Body of pancreas (tissue), 4 donors: ENCODE measurements around the gene PTPRM. TPM values are rescaled to one million over a fixed set of nuclear protein-coding genes. Genes with fewer than 3 reads are reported as not detected.

Experiments
- ATAC-seq: fragments of 150-250 bp; one replicate; pipeline ENCODE4 v1.9.1; 2016
- DNase-seq, 4 donors: peaks; one replicate each; pipeline ENCODE4 v3.0.0-alpha.2; 2019
- H3K27ac ChIP-seq, 4 donors: fragments of 200-600 bp; sonication (generic); 1 replicate in 3 of 4; 2 replicates in 1 of 4; pipeline versions ENCODE4 v1.5.1 to v1.6.1; 2016 to 2019; ENCODE audit warnings: mild to moderate bottlenecking in 1 of 4, mixed read lengths in 1 of 4, moderate library complexity in 1 of 4
- H3K27me3 ChIP-seq, 2 donors: fragments of 200-600 bp; sonication (generic); one replicate each; pipeline ENCODE4 v1.6.0; 2016; ENCODE audit warnings: mild to moderate bottlenecking in 1 of 2
- H3K36me3 ChIP-seq, 2 donors: fragments of 200-600 bp; sonication (generic); replicated peaks in 1 of 2; 2 replicates each; pipeline ENCODE4 v1.5.1; 2016; ENCODE audit warnings: low read depth in 2 of 2; ENCODE audit not compliant: insufficient read depth in 1 of 2
- H3K4me1 ChIP-seq: fragments of 200-600 bp; sonication (generic); one replicate; pipeline ENCODE4 v1.6.0; 2016
- H3K4me3 ChIP-seq, 2 donors: fragments of 200-600 bp; sonication (generic); 1 replicate in 1 of 2; 2 replicates in 1 of 2; pipeline ENCODE4 v1.5.1; 2016 to 2019
- H3K9me3 ChIP-seq, 3 donors: fragments of 200-600 bp; sonication (generic); 1 replicate in 2 of 3; 2 replicates in 1 of 3; pipeline ENCODE4 v1.5.1; 2016
- CTCF ChIP-seq, 7 experiments: fragments of 450-650 bp in 4 of 7; fragments of 200-600 bp in 3 of 7; sonication (generic) in 3 of 7; IDR thresholded peaks; one replicate each; pipeline ENCODE4 v1.5.1; 2016 to 2019; ENCODE audit warnings: antibody characterized with exemption in 7 of 7
- POLR2A ChIP-seq, 3 donors: fragments of 450-650 bp; IDR thresholded peaks; one replicate each; pipeline ENCODE4 v1.6.1; 2016; ENCODE audit warnings: antibody characterized with exemption in 3 of 3, mild to moderate bottlenecking in 2 of 3
- WGBS, 2 donors: methylation state at CpG; one replicate each; pipeline ENCODE4 v1.1.5; 2017; 5-methylcytosine and 5-hydroxymethylcytosine counted together
- intact Hi-C: fragments of 100-400 bp; cut with DNase I; formaldehyde crosslinking; loops from one replicate; pipeline ENCODE4 v1.15.1; 2023
- total RNA-seq, 2 donors: library from RNA; depleted of rRNA; stranded (reverse); fragments of >200 nt; gene quantifications; one replicate each; pipeline ENCODE4 v1.1.0, GENCODE V29; 2016

The PTPRM gene
- total RNA-seq, 2 donors from 2014 or later: 38.2 to 48.0 TPM

- intact Hi-C loops: no loop called here
- Histone ChIP-seq H3K27ac (no peak overlapping the region), H3K4me1 (peaks cover 17% of the 10 kb centered on the region), H3K9me3 (no peaks in the 10 kb centered on the region), H3K4me3 (no peak overlapping the region), H3K36me3 (no peaks in the 10 kb centered on the region), H3K27me3 (no peaks in the 10 kb centered on the region)
- DNase-seq (no peak), ATAC-seq (no peak)
- 88 to 93% methylated on average over 4 of the region's 4 CpGs for WGBS, 2 donors
- TF ChIP-seq CTCF (IDR thresholded peaks at IDR 0.05): no peak
- TF ChIP-seq POLR2A (IDR thresholded peaks at IDR 0.05): no peak
Observed at GRCh38 chr18:8368512-8369217, 801.5 kb downstream of the PTPRM start.

GRCh38 chr18:8373486-8373885, 806.4 kb downstream of the PTPRM start:
- TF ChIP-seq CTCF (IDR thresholded peaks at IDR 0.05) (no peak), POLR2A (IDR thresholded peaks at IDR 0.05) (no peak)
- intact Hi-C loops: no loop called here
- no peaks in the 10 kb centered on the region for H3K27me3 ChIP-seq
- 95 to 98% methylated on average over 5 of the region's 5 CpGs for WGBS, 2 donors
- H3K4me3 ChIP-seq: no peak overlapping the region
- no peaks in the 10 kb centered on the region for H3K4me1 ChIP-seq
- ATAC-seq: no peak
- no peak for DNase-seq
- H3K9me3 ChIP-seq: no peaks in the 10 kb centered on the region
- peaks cover 0 to 2% of the 10 kb centered on the region in 2 donors for H3K36me3 ChIP-seq
- no peak overlapping the region for H3K27ac ChIP-seq

- no peak for DNase-seq
- H3K4me3 ChIP-seq: no peak overlapping the region
- peaks cover 0 to 6% of the 10 kb centered on the region in 2 donors for H3K36me3 ChIP-seq
- TF ChIP-seq CTCF (IDR thresholded peaks at IDR 0.05) (no peak), POLR2A (IDR thresholded peaks at IDR 0.05) (no peak)
- H3K9me3 ChIP-seq: no peaks in the 10 kb centered on the region
- ATAC-seq: no peak
- no peak overlapping the region for H3K27ac ChIP-seq
- WGBS, 2 donors: 76 to 77% methylated on average over 4 of the region's 4 CpGs
- H3K27me3 ChIP-seq: no peaks in the 10 kb centered on the region
- H3K4me1 ChIP-seq: no peaks in the 10 kb centered on the region
- intact Hi-C loops: no loop called here
Observed at GRCh38 chr18:8374676-8375075, 807.6 kb downstream of the PTPRM start.

- Histone ChIP-seq H3K9me3 (no peaks in the 10 kb centered on the region), H3K4me3 (no peak overlapping the region), H3K36me3 (peaks cover 0 to 6% of the 10 kb centered on the region in 2 donors), H3K27me3 (no peaks in the 10 kb centered on the region), H3K27ac (no peak overlapping the region), H3K4me1 (no peaks in the 10 kb centered on the region)
- DNase-seq: no peak
- TF ChIP-seq CTCF (IDR thresholded peaks at IDR 0.05) (no peak), POLR2A (IDR thresholded peaks at IDR 0.05) (no peak)
- intact Hi-C loops: no loop called here
- 93% methylated on average over 3 of the region's 3 CpGs for WGBS, 2 donors
- ATAC-seq: no peak
Observed at GRCh38 chr18:8375249-8375648, 808.1 kb downstream of the PTPRM start.

- peaks cover 0 to 9% of the 10 kb centered on the region in 2 donors for H3K36me3 ChIP-seq
- H3K4me3 ChIP-seq: no peak overlapping the region
- H3K27ac ChIP-seq: no peak overlapping the region
- DNase-seq (no peak), ATAC-seq (no peak)
- no peaks in the 10 kb centered on the region for H3K27me3 ChIP-seq
- WGBS, 2 donors: 94 to 95% methylated on average over 7 of the region's 7 CpGs
- no peaks in the 10 kb centered on the region for H3K4me1 ChIP-seq
- intact Hi-C loops: no loop called here
- H3K9me3 ChIP-seq: no peaks in the 10 kb centered on the region
- TF ChIP-seq CTCF (IDR thresholded peaks at IDR 0.05) (no peak), POLR2A (IDR thresholded peaks at IDR 0.05) (no peak)
Observed at GRCh38 chr18:8376113-8376512, 809.0 kb downstream of the PTPRM start.
